HG03196 (cell line): ENCODE measurements around the gene LONP2.
"Not testable (repeated sequence)": the region's sequence is repeated elsewhere in the genome, so short reads cannot be mapped to it uniquely, and the experiment has no call there.

ENCODE experiments used
- ATAC-seq: cut with Tn5 transposase; IDR thresholded peaks from one replicate; pipeline ENCODE4 v1.9.1; 2021; ENCODE audit not compliant: unreplicated experiment

LONP2 gene

GRCh38 chr16:48330189-48330840 lies 86.2 kb downstream of the LONP2 start:
- ATAC-seq = no peak

DNA sequence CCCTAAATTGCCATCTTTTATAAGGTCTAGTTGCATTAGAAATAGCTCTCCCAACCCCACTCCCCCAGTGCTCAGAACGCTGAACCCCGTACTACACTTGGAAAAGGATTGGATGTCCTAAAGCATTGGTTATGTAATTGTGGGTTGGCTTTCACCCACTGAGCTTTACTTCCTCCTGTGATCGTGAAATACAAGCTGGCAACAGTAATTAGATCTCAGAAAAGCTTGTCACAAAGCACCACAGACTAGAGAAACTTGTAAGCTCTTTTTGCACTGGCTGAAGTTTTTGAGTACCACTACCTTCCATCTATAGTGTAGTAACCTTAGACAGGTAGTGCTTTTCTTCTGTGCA lies 86.7 kb downstream of the LONP2 start:
- ATAC-seq = no peak

DNA sequence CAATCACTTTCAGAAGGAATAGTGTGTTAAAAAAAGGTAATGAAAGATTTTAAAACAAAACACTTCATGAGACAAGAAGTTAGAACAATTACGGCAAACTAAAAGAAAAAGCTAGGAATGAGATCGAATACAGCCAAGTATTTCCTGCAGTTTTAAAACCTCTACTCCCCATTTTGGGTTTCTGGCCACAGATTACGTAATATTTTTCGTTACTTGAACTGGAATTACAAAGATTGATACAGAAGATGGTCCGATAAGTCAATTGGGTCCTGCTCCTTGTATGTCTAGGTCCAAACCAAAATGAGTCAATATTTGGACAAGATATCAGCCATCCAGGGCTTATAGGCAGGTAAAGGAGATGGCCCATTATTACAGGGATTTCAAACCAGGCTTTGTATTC lies 88.9 kb downstream of the LONP2 start:
- no peak for ATAC-seq

- no peak for ATAC-seq
Measured at GRCh38 chr16:48334325-48334724, 90.2 kb downstream of the LONP2 start.

GRCh38 chr16:48335961-48336360 lies 91.9 kb downstream of the LONP2 start:
- ATAC-seq = no peak

DNA sequence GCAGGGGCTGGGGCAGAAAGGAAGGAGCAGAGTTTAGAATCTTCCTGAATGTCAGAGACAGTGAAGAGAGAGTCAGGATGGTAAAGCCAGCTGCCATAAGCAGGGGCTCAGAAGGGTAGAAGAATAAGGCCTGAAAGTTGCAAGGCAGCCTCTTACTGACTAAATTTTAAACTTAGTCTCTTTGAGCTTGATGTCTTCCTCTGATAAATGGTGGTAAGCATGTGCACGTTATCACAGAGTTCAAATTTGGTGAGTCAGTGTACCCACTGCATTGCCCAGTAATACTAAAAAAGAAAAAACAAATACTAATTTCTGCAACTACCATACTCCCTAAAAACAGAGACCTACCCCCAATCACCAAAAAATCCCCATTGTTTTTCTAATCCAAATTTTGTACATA lies 96.0 kb downstream of the LONP2 start:
- ATAC-seq = no peak

- no peak for ATAC-seq
Measured at GRCh38 chr16:48342591-48342990, 98.5 kb downstream of the LONP2 start.

DNA sequence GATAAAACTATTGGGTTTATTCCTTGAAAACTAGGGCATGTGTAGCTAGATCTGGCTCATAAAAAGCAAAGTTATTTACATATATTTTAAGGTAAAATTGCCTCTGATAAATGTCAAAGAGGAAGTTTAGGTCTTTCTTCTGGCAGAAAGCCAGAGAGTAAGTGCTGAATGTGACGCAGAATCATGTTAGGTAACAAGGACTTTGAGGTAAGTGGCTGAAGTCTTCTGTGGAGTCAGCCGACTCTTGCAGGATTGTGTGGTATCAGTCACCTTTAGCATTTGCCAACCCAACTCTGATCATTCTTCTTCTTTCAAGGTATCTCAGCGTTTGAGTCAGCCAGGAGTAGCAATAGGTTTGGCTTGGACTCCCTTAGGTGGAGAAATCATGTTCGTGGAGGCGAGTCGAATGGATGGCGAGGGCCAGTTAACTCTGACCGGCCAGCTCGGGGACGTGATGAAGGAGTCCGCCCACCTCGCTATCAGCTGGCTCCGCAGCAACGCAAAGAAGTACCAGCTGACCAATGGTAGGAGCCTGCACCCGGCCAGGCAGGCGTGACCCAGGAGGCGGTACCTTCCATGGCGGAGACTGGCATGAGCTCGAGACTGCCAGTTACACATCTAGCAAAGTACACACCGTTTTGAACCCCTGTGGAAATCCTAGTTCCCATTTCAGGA lies 103.2 kb downstream of the LONP2 start:
- ATAC-seq = no peak

GRCh38 chr16:48347980-48348379 lies 103.9 kb downstream of the LONP2 start:
- no peak for ATAC-seq

- no peak for ATAC-seq
Measured at GRCh38 chr16:48350736-48351135, 106.6 kb downstream of the LONP2 start.

DNA sequence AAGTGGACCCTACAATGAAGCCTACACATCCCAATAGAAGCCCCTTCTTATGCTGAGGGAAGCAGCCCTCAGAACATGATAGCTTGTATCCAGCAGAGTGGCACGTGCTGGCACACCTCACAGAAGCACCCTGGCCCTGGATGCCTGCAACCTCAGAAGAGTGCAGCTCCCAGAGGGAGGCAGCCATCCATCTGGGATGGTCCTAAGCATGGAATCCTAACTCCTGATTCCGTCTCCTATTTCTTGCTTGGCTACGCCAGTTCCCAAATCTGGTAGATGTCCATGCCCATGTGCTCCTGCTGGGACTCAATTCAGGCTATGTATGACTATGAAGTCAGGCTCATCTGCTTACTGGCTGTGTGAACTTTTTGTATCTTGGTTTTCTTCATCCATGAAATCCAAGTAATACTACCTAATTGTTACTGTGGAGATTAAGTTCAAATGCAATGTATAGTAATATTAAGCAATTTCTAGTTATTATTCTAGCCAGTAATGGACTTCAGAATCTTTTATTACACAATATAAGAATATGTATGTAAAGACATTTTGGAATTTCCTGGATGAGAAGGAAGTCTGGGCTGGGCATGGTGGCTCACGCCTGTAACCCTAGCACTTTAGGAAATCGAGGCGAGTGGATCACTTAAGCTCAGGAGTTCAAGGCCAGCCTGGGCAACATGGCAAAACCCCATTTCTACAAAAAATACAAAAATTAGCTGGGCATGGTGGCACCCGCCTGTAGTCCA lies 108.7 kb downstream of the LONP2 start:
- no peak for ATAC-seq

DNA sequence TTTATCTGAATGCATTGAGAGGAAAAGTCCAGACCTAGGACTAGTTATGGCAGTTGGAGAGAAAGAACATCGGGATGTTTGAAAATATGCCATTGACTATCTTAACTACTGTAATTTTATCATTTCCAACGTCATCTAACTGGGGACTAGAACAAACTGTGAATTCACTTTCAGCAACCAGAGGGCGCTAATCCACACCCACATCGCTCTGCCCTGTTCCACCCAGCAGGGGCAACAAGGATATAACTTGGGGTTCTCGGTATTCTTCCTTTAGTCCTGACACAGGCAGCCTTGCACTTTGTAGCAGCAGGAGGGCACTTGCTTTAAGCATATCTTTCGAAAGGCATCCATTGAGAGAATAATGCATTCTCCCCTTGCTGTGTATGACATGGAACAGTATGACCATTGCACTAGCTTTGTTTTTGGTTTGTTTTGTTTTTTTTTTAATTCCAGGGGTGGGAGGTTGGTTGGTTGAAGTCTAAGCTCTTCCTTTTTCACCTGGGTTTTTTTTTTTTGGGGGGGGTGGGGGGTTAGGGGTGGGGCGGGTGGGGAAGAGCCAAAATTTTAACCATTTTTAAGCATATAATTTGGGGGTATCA lies 109.6 kb downstream of the LONP2 start:
- peak; percentile 70 for ATAC-seq

DNA sequence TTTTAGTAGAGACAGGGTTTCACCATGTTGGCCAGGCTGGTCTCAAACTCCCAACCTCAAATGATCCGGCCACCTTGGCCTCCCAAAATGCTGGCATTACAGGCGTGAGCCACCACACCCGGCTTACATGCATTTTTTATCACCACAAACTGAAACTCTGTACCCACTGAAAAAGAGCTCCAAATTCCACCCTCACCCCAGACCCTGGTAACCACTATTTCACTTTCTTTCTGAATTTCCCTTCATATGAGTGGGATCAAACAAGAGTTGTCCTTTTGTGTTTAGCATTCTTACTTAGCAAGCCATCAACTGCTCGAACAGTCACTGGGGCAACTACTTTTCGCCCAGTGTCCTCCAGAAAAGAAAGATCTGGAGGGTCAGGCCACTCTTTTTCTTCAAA lies 110.3 kb downstream of the LONP2 start:
- not testable (repeated sequence) for ATAC-seq

DNA sequence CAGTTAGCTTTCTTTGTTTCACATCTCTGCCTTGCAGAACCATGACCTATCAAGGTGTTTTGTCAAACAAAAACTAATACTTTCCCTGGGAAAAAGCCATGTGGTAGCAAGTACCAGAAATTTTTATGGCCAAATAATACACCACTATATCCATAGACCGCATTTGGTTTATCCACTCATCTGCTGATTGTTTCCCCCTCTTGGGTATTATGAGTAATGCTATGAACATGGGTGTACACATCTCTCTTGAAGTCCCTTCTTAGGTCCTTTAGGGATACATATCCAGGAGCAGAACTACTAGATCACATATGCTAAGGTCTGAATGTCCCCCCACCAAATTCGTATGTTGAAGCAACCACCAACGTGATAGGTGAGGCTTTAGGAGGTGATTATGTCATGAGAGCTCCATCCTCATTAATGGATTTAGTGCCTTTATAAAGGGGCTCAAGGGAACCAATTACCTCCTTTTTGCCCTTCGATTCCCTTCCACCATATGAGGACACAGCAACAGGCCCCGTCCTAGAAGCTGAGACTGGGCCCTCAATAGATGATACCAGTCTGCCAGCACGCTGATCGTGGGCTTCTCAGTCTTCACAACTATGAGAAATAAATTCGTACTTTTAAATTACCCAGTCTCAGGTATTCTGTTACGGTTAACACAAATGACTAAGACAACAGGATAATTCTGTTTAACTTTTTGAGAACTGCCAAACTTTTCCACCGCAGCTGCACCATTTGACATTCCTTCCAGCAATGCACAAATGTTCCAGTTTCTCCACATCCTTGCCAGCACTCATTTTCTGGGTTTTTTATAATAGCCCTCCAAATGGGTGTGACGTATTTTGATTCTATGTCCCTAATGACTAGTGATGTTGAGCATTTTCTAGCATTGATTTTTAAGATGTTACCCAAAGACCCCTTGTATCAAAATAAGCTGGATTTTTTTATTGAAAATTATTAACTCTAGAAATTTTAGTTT lies 111.1 kb downstream of the LONP2 start:
- no peak for ATAC-seq

DNA sequence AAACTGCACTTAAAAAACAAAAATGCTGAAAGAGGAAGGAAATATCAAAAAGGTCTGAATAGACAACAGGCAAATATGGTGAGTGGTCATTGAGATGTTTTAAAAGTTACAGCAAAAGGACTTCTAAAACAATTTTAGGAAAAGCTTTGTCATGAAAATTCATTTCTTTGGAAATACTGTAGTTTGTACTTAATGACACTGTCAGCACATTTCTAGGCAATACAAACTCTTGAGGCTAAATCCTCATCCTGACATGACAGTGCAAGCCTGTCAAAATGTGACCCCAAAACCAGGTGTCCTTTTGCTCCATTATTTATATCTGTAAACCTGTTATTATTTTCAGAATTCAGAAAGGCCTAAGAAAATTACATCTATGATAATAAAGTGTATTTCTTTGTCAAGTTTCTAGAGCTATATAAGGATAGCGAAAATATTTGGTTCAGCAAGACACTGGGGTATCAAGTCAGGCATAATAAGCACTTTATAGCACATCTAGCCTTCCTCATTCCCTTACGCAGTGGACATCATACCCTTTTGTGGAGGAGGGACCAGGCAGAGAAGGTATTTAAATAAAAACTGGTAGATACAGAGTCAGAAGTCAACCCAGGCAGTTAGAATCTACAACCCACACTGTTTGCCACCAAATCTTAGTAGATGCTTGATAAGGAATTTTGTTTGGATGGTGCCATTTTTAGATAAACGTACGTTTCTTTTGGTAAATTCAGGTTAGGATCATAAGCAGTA lies 112.7 kb downstream of the LONP2 start:
- no peak for ATAC-seq

DNA sequence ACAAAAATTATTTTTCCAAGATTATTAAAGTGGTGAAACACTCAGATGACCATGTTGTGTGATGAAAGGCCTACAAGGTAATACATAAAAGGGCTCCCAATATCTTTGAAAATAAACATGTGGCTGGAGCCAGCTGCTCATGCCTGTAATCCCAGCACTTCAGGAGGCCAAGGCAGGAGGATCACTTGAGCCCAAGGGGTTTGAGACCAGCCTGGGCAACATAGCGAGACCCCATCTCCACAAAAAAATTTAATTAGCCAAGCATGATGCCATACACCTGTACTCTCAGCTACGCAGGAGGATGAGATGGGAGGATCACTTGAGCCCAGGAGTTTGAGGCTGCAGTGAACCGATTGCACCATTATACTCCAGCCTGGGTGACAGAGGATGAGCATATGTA lies 114.3 kb downstream of the LONP2 start:
- no peak for ATAC-seq

DNA sequence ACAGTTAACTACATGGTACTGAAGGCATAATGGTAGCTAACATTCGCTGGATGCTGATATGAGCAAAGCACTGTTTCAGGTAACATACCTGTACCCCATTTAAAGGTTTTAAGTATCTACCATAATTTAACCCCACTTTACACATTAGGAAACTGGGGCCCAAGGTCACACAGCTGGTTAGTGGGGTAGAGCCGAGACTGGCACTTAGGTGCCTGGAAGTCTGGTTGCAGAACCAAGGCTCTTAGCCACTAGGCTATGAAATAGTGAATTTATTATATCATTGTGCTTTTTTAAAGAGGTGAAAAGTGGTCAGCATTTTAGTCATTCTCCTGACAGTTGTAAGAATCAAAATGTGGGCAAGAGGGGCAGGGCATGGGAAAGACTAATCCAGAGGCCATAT lies 115.9 kb downstream of the LONP2 start:
- no peak for ATAC-seq

DNA sequence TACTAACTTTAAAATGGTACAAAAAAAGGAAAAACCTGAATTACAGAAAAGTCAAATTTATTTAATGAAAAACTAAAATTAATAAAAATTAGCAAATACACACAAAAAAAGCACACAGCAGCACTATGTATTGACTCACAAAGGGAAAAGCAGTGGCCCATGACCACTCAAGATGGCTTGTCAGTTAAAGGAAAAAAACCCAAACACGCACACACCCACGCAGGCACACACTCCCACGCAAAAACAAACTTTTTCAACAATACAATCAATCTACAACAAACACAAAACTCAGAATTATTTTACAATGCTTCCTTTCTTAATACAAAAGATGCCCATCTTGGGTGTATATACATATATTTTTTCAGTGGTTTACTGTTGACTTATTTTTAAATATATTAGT lies 116.9 kb downstream of the LONP2 start:
- ATAC-seq = no peak

DNA sequence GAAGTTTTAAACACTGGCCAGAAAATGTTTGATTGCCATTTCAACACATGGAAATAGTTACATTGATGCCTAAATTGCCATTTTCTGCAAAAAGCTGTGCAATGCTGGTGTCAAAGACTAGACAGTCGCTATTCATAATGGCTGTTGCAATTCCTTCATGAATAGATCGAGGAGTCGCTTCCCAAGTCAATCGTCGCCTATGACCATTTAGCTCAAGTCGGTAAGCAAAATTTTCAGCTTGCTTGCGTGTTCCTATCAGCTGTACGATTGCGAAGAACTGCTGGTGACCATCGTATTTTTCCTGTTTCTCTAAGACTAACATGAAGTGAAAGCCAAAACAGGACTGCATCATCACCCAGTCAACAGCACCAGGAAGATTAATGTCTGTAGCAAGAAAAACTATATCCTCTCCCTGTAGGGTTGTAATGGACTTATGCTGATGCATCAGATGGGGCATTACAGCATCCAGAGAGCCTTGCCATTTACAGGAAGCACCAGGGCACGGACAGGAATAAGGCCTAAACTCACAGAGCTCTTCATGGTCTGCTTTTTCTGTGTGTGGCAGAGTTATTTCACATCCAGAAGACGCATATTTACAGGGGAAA lies 117.5 kb downstream of the LONP2 start:
- ATAC-seq = no peak
